ENCODE results near the gene OAS3. TPM values are rescaled to one million over a fixed set of nuclear protein-coding genes. Genes with fewer than 3 reads are reported as not detected.
A peak's percentile ranks its signal among the peaks of the same experiment; 100 is the strongest.

Gene OAS3
- total RNA-seq, 1 experiment from 2014 or later: 29.5 TPM

GRCh38 chr12:113006641-113007040 lies 68.4 kb downstream of the OAS3 start:
- ChIA-PET CTCF (interaction anchor here (0.7 to 5.5 kb wide), 7 partner anchors 14 to 147 kb away, joined by 3 to 37 read pairs (median 3); no protein-coding TSS in a partner anchor), POLR2A (no interaction called here), RAD21 (ENCODE audit: low non-redundant PET in 1 of 2, low total read pairs in 2 of 2, uncharacterized antibody in 2 of 2, unreplicated experiment in 2 of 2) (no interaction called here)
- Histone ChIP-seq H2AFZ (ENCODE audit: low read depth, low read length, poor library complexity, severe bottlenecking) (peak overlapping the region; percentile 65), H3K4me1 (ENCODE audit: control insufficient read depth in 1 of 2, insufficient read depth in 2 of 2, low read length in 2 of 2) (peaks cover 14 to 27% of the 10 kb centered on the region in 2 experiments), H3K4me3 (replicated peaks in 1 of 2; ENCODE audit: low read depth in 1 of 2, low read length in 2 of 2) (peak overlapping the region in 1 of 2 experiments; percentile 22; a peak in 1 of 4 replicates), H3K36me3 (ENCODE audit: control insufficient read depth in 1 of 2, insufficient read depth in 2 of 2, low read length in 2 of 2) (no peaks in the 10 kb centered on the region), H3K9me2 (ENCODE audit: insufficient read depth) (no peaks in the 10 kb centered on the region), H3K27me3 (ENCODE audit: insufficient read depth, low read length) (no peaks in the 10 kb centered on the region), H3K27ac (ENCODE audit: low read depth, low read length) (no peak overlapping the region), H3K4me2 (ENCODE audit: low read length) (peak overlapping the region; percentile 70), H4K20me1 (ENCODE audit: insufficient read depth) (no peaks in the 10 kb centered on the region), H3K9me3 (ENCODE audit: control insufficient read depth in 1 of 2, insufficient read depth in 1 of 2, low read depth in 1 of 2, low read length in 2 of 2) (peaks cover 1 to 9% of the 10 kb centered on the region in 2 experiments; a peak in 1 of 4 replicates), H3K79me2 (ENCODE audit: insufficient read depth, low read length) (no peaks in the 10 kb centered on the region), H3K9ac (ENCODE audit: low read length) (0 out of 2 replicates have a peak overlapping the region, but pooled peaks have one; percentile 3)
- ATAC-seq (peak; percentile 41), DNase-seq (ENCODE audit: low read depth, low spot score) (no peak)
- intact Hi-C loops (cut with micrococcal nuclease): no loop called here
- no TSS peak for BruUV-seq (replicated peaks)
- TF ChIP-seq EGR1 (IDR thresholded peaks at IDR 0.05; ENCODE audit: low read depth): no peak
- TF ChIP-seq MAX (IDR thresholded peaks at IDR 0.05): 0 out of 2 replicates have a peak, but pooled peaks have one; percentile 21

- Histone ChIP-seq H3K27ac (ENCODE audit: low read depth, low read length) (no peak overlapping the region), H2AFZ (ENCODE audit: low read depth, low read length, poor library complexity, severe bottlenecking) (peak overlapping the region; percentile 65), H3K4me3 (replicated peaks in 1 of 2; ENCODE audit: low read depth in 1 of 2, low read length in 2 of 2) (peak overlapping the region in 1 of 2 experiments; percentile 22; a peak in 2 of 4 replicates), H3K4me2 (ENCODE audit: low read length) (peak overlapping the region; percentile 70), H3K9me2 (ENCODE audit: insufficient read depth) (no peaks in the 10 kb centered on the region), H3K79me2 (ENCODE audit: insufficient read depth, low read length) (no peaks in the 10 kb centered on the region), H3K27me3 (ENCODE audit: insufficient read depth, low read length) (no peaks in the 10 kb centered on the region), H3K9ac (ENCODE audit: low read length) (0 out of 2 replicates have a peak overlapping the region, but pooled peaks have one; percentile 3), H3K9me3 (ENCODE audit: control insufficient read depth in 1 of 2, insufficient read depth in 1 of 2, low read depth in 1 of 2, low read length in 2 of 2) (peaks cover 4 to 9% of the 10 kb centered on the region in 2 experiments; a peak in 1 of 4 replicates), H3K4me1 (ENCODE audit: control insufficient read depth in 1 of 2, insufficient read depth in 2 of 2, low read length in 2 of 2) (peaks cover 14 to 26% of the 10 kb centered on the region in 2 experiments), H3K36me3 (ENCODE audit: control insufficient read depth in 1 of 2, insufficient read depth in 2 of 2, low read length in 2 of 2) (no peaks in the 10 kb centered on the region), H4K20me1 (ENCODE audit: insufficient read depth) (no peaks in the 10 kb centered on the region)
- intact Hi-C loops (cut with micrococcal nuclease): no loop called here
- CTCF ChIA-PET: interaction anchor here (1.0 to 5.5 kb wide), 5 partner anchors 14 to 41 kb away, joined by 3 to 37 read pairs (median 3); no protein-coding TSS in a partner anchor
- ATAC-seq (peak; percentile 86), DNase-seq (ENCODE audit: low read depth, low spot score) (peak; percentile 4)
- POLR2A ChIA-PET: no interaction called here
- TF ChIP-seq EZH2phosphoT487 (IDR thresholded peaks at IDR 0.05; ENCODE audit: borderline replicate concordance) (no peak), ZBTB33 (IDR thresholded peaks at IDR 0.05; ENCODE audit: extremely low read depth, insufficient replicate concordance, low read length) (no peak), ELF1 (IDR thresholded peaks at IDR 0.05; ENCODE audit: borderline replicate concordance, low read depth) (no peak), ZNF274 (IDR thresholded peaks at IDR 0.05; ENCODE audit: low read depth, low read length) (no peak), RAD21 (IDR thresholded peaks at IDR 0.05; ENCODE audit: low read depth) (no peak), ZFX (IDR thresholded peaks at IDR 0.05) (no peak), REST (IDR thresholded peaks at IDR 0.05; ENCODE audit: low read depth) (no peak), MAX (IDR thresholded peaks at IDR 0.05) (0 out of 2 replicates have a peak, but pooled peaks have one; percentile 2), TCF7L2 (IDR thresholded peaks at IDR 0.05; ENCODE audit: borderline replicate concordance, extremely low read depth, insufficient read depth, insufficient read length) (peak; percentile 91), CEBPB (IDR thresholded peaks at IDR 0.05; ENCODE audit: low read depth) (no peak)
- BruUV-seq (replicated peaks): no TSS peak
- RAD21 ChIA-PET (ENCODE audit: low non-redundant PET in 1 of 2, low total read pairs in 2 of 2, uncharacterized antibody in 2 of 2, unreplicated experiment in 2 of 2): no interaction called here
Observed at GRCh38 chr12:113007166-113007565, 68.9 kb downstream of the OAS3 start.
